GM18907 (cell line): ENCODE measurements around the gene PON2.

ENCODE experiments used
- ATAC-seq: cut with Tn5 transposase; IDR thresholded peaks from one replicate; pipeline ENCODE4 v1.9.1; 2021; ENCODE audit warnings: mild to moderate bottlenecking, moderate library complexity; ENCODE audit not compliant: unreplicated experiment

PON2 gene

DNA sequence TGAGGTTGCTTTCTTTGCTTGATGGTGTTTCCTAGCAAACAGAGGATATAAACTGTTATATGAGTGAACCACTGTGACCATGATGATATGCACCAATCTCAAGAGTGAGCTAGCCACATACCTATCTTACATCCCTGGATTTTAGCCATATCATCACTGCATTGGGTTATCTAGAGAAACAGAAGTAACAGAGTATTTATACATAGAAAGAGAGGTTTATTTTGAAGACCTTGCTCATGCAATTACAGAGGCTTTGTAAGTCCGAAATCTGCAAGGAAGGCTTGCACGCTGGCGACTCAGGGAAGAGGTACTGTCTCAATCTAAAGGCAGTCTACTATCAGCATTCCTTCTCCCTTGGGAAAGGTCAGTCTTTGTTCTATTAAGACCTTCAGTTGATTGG lies 11.8 kb upstream of the PON2 start:
- no peak for ATAC-seq

DNA sequence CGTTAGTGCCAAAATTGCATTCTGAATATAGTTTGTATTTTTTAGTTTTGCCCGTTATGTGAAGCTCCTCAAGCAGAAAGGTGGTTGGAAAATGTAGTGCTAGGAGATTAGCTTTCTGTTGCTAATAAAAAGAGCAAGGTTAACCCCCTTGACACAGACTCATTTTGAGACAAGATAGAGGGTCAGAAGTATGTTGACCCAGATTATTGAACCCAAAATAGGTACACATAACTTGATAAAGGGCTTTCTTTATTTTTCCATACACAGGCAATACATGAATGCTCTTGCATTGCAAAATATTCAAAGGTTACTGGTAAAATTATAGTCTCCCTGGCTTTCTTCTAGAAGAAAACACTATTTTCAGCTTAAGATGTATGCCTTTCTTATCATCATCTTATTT lies 10.0 kb upstream of the PON2 start:
- no peak for ATAC-seq

DNA sequence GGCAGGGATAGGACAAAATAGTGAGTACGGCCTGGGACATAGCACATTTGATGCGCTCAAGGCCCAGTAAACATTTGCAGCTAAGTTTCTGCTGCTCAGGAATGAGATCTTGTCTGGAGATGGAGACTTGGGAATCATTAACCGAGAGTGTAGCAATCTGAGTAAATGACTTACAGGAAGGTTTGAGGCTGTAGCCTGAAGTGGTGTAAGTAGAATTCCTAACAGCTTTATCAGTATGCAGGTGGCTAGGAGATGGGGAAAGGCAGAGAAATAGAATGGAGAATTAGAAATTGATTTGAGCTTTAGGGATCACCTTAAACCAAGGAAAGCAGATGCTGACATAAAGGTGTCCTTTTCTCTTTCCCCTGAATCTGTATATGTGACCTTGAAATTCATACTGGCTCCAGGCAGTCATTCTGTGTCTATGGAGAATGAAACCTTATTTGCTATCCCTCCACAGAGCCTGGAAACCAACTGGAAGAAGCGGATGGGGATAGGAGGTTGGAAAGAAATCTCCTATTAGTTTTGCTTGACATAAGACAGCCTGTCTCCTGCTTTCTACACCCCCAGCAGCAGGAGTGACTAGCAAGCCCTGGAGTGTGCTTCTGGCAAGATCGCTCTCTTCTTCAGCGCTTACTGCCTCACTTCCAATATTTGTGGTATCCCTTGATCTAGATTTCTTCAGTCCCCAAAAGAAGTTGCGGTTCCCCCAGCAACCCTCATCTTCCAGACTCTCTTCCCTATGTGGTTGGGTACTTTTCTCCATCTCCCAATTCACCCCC lies 6.4 kb upstream of the PON2 start:
- no peak for ATAC-seq

DNA sequence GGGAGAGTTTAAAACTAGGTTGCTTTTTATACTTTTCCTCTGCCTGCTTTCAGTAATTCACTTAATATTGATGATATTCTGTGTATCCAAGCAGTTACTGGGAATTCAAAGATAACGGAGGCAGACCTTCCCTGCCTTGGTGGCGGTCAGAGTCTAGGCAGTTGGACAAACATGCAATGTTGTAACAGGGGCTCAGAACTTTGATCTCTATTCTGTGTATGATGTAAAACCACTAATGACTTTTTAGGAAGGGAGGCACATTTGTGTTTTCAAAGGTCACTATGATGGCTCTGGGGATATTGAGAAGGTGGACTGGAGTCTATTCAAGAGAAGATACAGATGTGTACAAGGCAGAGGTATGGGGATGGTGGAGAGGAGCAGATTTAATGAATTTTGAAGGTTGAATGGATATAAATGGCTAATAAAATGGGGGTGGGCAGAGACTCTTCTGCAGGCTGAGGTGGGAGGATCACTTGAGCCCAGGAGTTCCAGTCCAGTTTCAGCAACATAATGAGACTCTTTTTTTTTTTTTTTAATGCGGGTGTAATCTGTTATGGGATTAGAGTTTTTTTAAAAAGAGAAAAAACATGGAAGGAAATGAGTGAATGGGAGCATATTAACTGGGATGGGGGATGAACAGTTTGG lies 5.7 kb upstream of the PON2 start:
- no peak for ATAC-seq

DNA sequence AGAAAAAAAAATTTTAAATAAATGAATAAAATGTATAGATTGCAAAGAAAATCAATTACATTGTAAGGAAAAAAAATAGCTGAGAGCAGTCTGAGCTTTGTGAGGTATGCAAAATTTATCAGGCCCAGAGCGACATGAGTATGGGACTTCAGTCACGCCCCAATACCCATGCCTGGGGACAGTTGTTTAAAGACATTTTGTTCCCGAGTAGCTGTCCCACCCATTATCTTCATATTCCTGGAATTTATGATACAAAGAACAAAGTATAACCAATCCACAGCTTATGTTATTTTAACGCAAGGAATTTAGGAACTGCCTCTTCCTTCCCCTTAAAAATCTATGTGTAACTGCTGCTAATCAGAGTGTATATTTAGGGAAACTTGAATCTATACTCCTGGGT lies 1.6 kb upstream of the PON2 start:
- no peak for ATAC-seq

DNA sequence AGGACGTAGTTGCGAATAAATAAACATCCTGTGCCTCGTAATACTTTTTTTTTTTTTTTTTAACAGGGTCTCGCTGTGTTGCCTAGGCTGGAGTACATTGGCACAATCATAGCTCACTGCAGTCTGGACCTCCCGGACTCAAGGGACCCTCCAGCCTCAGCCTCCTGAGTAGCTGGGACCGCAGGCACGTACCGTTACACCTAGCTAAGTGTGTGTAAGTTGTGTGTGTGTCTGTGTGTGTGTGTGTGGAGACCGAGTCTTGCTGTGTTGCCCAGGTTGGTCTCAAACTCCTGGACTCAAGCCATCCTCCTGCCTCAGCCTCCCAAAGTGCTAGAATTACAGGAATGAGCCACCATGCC lies 573 bp upstream of the PON2 start:
- ATAC-seq, result peak; percentile 2

DNA sequence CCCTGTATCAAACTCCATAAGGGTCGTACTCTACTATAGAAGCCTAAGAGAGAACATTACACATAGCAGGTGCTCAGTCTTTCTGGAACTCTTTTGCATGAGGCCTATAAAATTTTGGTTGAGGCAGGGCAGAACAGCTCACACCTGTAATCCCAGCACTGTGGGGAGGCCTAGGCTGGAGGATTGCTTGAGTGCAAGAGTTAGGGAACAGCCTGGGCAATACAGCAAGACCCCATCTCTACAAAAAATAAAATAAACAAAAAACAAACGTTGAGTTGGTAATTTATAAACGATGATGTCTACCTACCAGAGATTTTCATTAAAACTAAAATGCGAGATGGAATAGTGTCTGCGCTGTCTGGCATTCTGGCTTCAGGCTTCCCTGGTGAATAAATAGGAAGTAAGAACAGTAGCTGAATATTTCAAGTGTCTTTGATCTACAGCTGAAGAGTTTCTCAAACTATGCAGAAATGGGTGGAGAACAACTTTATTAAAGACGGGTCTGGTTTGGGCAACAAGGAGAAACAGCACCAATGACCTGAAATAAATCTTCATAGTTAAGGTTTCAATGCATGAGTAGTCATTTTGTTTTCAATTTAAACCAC lies 774 bp downstream of the PON2 start:
- no peak for ATAC-seq

DNA sequence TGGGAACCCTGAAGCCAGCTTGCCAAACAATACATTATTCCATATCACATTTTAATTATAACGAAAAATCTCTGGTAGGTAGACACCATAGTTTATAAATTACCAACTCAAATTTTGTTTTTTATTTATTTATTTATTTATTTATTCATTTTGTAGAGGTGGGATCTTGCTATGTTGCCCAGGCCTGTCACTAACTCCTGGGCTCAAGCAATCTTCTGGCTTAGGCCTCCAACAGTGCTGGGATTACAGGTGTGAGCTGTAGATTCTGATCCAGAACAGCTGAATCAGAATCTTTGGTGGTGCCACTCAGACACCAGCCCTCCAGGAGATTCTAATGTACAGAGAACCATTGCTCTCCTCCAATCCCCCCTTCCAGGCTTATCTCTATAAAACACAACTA lies 1.7 kb downstream of the PON2 start:
- no peak for ATAC-seq

DNA sequence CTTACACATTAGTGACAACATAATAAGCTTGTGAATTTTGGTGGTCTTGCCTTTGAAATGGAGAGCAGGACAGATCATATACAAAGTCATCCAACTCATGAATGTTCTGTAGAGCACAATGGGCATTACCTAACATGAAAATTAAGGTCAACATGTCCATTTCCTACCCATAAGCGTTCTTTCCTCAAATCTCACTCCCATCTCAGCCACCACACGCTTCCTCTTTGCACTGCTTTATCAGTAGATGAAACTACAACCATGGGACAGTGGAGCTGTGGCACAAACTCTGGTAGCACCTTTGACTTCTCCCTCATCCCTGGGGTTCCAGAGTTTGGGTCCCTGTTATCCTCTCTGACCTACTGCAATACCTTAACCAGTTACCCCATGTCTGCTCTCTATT lies 2.2 kb downstream of the PON2 start:
- ATAC-seq, result no peak

DNA sequence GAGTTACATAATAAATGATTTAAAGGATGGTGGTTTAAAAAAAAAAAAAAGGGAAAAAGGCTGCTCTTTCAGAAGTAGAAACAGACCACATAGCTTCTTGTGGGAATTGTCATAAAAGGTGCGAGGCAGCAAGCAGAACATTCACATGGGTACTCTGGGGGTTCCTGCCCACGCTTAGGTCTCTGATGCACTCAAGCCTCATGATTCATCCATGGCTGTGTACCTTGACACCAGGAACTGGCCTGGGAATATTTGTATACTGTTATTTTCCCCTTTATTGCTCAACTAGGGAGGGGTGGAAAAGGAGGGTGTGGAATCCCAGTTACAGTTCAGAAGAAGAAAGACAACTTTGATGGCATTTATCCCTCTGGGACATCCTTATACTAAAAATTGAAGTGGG lies 4.0 kb downstream of the PON2 start:
- ATAC-seq, result no peak

DNA sequence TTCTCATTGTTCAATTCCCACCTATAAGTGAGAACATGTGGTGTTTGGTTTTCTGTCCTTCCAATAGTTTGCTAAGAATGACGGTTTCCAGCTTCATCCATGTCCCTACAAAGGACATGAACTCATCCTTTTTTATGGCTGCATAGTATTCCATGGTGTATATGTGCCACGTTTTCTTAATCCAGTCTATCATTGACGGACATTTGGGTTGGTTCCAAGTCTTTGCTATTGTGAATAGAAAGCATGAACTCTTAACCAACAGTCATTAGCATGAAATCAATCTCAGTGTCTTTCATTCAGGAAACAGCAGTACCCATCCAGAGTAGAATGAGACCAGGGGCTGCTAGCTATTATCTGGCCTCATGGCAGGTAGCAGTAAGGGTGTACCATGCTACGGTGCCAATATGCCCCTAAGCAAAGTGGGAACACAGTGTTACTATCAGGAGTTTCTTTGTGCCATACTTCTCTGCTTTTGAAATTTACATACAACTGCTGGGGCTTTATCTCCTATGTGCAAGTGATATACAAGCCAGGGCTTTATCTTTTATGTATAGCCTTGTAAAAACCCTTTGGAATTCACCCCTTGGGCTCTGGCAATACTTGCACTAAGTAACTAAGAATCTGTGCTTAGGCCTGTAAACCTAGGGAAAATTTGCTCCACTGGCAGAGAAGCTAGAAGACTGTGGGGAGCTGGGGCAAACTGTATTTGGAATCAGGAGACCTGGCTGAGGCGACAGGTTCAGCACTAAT lies 5.4 kb downstream of the PON2 start:
- ATAC-seq, result no peak

DNA sequence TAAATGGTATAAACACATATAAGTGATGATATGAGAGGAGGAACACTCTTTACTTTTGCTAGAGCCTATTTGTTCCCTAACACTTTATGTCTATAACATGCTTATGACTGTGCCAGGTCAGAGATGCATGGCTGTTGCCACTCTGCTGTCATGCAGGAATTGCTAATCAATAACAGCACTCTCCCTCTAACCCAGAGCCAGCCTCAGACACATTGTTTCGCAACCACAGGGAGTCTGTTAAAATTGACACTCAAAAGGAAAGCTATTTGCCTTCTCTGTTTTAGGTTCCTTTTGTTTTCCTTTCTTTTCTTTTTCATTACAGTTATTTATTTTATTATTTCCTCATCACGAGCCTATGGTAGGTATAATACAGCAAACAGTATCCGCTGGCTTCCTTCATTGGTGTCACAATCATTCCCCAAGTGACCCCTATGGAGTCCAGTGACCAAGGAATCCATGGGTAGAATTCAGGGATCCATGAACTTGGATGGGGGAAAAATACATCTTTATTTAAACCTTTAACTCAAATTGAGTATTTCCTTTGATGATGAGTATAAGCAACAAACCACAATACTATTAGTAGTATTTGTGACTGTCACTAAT lies 6.8 kb downstream of the PON2 start:
- ATAC-seq, result no peak

DNA sequence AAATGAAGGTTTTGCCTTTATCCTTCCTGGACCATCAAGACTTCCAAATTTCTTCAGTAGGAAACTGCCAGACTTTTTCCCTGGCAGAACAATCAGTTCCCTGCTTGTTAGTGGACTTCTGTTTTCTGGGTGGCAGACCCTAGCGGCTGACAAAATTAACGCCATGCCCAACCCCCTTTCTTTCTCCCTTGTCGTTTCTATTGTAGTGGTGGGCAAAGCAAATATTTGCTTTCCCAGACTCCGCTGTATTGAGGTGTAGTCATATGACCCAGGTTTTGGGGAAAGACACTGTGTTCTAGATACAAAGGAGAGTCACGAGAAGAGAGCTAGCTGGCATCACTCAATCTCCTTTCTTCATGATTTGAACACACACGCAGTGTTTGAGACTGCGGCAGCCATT lies 7.7 kb downstream of the PON2 start:
- ATAC-seq, result no peak

DNA sequence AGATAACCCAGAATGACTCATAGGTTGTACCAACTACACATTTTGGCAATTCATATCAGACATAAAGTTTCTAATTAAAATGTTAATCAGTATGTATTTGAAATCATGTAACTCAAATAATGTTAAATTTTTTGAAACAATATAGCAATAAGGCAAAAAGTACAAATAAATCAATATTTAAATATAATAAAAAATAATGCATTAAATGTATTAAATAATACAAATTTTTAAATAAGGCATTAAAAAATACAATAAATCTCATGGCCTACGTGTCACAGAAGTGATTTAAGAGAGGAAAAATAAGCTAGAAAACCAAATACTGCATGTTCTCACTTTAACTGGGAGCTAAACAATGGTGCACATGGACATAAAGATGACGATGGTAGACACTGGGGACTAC lies 9.1 kb downstream of the PON2 start:
- ATAC-seq, result no peak

DNA sequence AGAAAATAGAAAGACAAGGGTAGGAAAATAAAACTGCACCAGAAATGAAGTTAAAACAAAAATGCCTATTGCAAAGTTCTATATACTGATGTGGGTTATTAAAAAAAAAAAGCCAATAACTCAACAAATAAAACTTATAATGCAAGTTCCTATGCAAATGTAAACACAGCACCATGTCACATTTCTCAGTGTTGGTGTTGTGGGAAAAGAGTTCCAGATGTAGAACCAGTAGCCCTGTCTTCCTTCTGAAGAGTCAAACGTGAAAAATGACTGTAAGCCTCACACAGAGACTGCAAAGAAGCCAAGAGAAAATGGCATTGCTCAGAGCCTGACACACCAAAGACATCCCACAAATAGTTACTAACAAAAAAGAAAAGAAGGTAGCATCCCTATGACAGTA lies 10.1 kb downstream of the PON2 start:
- ATAC-seq, result no peak

DNA sequence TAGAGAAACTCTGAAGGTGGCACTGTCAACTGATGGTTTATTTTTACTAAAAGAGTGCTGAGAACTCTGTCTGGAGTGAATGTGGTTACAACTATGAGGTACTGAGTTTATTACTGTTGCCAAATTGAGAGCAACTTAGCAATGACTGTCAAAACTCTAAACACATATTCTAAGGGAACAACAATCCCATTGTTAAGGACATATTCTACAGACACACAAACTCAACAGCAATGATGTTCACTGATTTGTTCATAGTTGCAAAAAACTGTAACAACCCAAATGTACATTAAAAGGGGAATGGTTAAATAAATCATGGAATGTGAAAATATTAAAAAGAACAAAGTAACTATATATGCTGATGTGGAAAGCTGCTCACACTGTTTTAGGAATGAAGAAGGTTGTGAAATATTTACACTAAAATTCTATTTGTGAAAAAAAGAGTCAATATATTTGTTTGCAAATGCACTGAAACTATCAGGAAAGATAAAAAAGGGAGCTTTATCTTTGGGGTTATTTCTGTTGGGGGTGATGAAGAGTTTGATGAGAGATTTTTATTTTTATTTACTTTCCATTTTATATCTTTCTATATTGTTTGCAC lies 12.9 kb downstream of the PON2 start:
- peak; percentile 59 for ATAC-seq

DNA sequence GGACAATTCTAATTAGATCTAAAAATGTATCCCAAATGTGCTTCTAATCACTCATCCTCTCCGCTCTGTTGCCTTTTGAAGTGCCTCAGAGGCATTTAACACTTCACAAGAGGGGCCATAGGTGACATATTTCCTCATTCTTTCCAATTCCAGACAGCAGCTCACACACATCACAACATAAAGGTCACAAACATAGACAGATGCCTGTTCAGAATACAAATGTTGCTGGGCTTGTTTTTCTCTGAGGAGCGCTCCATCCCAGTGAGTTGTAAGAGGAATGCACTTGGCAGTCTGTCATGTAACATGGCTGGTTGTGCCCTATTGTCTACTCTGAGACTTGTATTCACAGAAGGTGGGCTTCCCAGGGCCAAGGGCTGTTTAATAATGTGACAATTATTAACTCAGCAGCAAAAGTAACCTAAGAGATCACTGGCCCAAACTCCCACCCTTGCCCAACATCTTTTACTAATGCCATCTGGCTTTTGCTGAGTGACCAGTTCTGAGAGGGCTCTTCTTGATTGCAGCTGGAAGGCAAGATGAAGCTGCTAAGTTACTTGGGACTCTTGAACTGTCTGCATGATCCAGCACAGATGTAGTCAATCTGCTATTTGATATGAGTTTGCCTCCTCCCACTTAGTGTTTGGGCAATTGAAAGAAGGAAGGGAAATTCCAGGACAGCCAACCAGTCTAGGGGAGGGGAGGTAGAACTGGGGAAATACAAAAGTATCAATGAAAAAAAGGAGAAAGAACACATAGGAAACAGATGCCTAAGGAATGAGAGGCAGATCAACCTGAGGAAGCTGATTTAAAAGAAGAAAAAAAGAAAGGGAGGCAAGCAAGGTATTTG lies 13.6 kb downstream of the PON2 start:
- peak; percentile 62 for ATAC-seq

DNA sequence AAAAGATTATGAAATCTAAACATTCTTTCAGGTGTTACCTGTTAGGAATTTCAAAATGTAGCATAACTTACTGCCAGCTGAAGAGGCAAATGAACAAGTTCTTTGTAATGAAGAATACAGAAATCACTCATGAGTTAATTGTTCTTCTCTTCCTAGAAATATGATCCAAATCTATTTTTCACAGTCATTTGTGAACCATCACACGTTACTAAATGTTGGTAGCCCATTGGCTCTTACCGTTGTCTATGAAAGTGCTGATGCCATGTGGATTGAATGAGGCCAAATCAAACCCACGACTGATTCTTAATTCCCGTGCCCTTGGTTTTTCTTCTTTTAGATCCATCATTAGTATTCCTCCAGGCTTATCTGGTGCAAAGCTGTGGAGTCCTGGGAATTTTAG lies 22.8 kb downstream of the PON2 start:
- no peak for ATAC-seq

DNA sequence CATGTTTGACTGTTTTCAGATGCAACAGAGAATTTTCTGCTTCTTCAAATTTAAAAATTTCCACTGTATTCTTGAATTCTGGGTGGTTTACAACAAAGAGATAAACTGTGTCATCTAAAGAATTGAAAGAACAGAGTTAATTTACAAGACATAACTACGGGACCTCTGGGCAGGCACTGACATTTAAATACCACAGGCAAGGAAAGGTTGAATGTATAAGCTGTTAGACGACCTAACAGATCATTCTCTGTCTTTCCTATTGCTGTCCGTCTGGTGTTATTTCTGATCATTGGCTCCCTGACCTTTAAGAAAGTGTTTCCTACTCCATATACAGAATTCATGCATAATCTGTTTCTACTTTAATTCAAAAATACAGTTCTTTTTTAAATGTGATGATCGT lies 23.2 kb downstream of the PON2 start:
- ATAC-seq, result no peak

DNA sequence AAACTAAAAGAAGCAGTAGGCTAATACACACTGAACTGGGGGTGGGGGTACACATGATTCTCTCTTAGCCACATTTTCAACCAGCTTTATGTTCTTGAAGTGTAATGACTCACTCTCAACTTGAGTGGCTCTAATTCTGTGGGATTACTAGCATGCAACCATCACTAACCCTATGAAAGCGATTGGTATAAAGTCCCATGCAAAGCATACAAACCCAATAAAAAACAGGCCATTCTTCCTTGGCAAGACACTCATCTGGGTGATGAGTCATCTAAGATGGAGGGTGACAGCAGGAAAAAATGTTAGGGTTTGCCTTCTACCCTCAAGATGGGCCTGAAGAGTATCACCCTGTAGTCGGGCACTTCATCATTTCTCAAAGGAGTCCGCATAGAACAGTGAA lies 23.8 kb downstream of the PON2 start:
- ATAC-seq, result no peak
